ENCODE measurements around the gene HSPA12A. TPM values are rescaled to one million over a fixed set of nuclear protein-coding genes. Genes with fewer than 3 reads are reported as not detected.

The HSPA12A gene
- total RNA-seq, 1 donor from 2014 or later = 20.8 TPM

DNA sequence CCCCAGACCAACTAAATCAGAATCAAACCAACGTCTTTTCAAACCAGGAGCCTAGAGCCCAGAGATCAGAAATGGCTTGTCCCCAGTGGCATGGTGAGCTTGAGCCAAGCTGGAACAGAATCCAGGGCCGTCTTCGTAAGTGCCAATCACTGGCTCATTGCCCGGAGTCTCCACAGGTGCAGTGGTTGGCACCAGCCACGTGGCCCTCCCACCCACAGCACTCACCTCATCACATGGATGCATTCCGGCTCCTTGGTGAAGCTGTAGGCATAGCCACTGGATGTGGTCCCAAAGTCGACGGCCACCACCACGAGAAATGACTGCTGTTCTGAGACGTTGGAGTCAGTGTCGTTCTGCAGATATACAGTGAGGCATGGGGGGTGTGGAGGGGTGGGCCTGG is 37.4 kb downstream of the HSPA12A start:
- ATAC-seq = no peak
- DNase-seq (ENCODE audit: missing footprints) = no peak
- intact Hi-C loops (cut with DNase I) = no loop called here

DNA sequence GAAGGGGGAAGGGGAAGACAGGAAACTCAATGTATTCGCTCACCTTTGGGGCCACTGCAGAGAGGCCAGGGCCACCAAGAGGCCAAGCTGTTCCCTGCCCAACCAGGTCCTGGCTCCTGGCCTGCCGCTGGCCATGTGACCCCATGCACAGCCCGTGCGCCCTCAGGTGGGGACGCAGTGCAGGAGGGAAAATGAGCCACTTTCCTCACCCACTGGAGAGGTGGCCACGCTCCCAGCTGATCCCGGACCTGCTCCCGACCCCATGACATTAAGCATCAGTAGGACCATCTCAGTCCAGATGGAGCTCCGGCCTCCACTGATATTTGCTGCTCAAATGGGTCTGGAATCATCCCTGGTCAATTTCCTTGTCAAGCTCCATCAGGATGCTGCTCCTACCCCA is 40.2 kb downstream of the HSPA12A start:
- ATAC-seq (no peak), DNase-seq (ENCODE audit: missing footprints) (no peak)
- intact Hi-C loops (cut with DNase I) = no loop called here

DNA sequence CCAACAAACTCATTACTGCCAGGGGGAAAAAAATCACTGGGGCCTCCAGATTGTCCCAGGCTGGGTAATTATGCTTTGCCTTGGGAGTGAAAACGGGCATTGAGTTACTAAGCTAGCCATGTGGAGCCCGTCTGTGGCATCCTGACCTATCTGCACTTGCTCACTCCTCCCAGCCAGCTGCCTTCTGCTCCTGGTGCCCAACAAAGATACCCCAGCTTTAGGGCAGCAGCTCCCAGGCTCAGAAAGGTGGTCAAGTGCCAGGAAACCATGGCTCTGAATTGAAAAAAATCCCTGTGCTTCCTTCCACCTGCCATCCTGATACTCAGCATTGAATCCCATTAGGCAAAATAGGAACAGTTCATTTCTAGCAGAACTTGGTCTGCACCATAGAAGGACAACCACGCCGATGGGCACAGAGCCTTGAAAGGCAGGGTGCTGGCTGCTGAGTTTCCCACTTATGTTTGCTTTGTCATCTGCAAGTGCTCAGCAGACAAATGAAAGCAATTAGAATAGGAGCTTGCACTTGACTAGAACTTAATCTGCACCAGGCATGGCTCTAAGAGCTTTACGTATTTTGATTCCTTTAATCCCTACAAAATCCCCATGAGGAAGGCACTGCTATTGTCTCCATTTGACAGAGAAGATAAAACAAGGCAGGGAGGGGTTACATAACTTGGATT is 42.8 kb downstream of the HSPA12A start:
- ATAC-seq (no peak), DNase-seq (ENCODE audit: missing footprints) (no peak)
- intact Hi-C loops (cut with DNase I) = no loop called here

DNA sequence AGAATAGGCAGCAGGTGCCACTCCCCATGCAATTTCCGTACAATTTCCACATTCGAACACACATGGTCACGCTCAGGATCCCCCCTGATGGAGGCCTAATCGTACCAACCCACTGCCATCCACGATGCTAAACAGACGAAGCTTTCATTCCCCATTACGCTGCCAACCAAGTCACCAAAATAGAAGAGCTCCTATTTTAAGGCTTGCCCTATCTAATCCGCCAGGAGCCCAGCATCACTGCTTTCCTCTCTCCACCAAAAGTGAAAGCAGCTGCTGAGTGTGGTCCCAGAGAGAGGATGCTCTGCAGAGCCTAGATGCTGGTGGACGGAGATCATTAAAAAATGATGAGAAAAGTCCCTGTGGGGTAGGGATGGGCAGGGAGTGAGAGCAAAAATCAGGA is 43.3 kb downstream of the HSPA12A start:
- peak; percentile 55 for ATAC-seq
- intact Hi-C loops (cut with DNase I) = no loop called here
- no peak for DNase-seq (ENCODE audit: missing footprints)

DNA sequence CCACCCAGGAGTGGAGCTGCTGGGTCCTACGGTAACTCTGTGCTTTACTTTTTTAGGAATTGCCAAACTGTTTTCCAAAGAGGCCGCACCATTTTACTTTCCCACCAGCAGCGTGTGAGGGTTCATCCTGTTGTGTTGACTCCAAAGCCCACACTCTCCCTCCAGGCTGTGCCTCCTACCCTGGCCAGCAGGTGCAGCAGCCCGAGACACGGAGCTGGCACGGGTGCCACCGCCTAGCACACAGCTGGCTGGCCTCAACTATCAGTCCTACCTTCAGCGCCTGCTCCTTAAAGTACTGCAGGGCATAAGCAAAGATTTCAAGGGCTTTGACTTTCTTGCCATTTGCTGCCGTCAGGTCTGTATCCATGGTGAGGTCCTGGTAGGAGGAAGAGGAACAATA is 44.0 kb downstream of the HSPA12A start:
- ATAC-seq (no peak), DNase-seq (ENCODE audit: missing footprints) (no peak)
- intact Hi-C loops (cut with DNase I) = no loop called here

DNA sequence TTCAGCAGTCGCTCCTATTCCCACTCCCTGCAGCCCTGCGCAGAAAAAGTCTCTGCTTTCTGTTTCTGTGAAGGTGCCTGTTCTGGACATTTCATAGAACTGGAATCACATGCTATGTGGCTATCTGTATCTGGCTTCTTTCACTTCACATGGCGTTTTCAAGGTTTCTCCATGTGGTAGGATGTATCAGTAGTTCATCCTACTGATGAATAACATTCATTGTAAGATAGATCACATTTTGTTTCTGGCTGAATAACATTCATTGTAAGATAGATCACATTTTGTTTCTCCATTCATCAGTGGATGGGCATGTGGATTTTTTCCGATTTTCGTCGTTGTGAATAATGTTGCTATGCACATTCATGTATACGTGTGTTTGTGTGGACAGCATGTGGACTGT is 44.5 kb downstream of the HSPA12A start:
- intact Hi-C loops (cut with DNase I) = no loop called here
- no peak for DNase-seq (ENCODE audit: missing footprints)
- ATAC-seq = no peak

DNA sequence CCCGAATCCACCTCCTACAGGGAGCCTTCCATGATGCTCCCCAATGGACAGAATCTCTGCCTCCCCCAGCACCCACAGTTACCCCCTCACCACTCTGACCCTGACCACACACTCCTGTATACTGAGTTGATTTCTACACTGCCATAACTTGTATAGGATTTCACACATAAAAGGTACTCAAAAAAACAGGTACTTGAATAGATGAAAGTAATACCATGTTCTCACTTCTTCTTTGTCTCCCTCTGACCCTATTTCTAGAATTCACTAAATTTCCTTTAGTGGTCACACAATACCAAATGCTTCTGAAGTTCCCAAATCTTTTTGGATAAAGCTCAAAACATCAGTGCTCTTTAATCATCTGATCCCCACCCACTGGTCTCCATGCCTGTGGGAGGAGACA is 45.4 kb downstream of the HSPA12A start:
- intact Hi-C loops (cut with DNase I) = no loop called here

DNA sequence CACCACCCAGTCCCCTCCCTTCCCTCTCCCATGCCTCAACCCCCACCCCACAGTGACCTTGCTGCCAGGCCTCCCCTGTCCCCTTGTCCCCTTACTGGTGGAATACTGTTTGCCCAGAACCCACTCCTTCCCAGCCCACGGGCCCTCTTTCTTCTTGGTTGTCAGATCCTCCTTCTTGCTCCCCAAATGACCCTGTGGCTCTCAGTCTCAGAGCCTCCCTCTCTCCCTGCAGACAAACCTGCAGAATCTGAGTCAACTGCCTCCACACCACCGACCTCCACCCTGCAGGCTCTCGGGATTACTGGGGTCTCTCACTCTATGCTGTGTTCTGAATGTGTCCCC is 47.5 kb downstream of the HSPA12A start:
- intact Hi-C loops (cut with DNase I) = loop anchor here (5.0 kb wide), 2 partner anchors 42 to 77 kb away; no protein-coding TSS in a partner anchor
- DNase-seq (ENCODE audit: missing footprints) = no peak
- ATAC-seq = no peak

More for the DNA sequence above, 45.4 kb downstream of the HSPA12A start:
- ATAC-seq (no peak), DNase-seq (ENCODE audit: missing footprints) (no peak)

DNA sequence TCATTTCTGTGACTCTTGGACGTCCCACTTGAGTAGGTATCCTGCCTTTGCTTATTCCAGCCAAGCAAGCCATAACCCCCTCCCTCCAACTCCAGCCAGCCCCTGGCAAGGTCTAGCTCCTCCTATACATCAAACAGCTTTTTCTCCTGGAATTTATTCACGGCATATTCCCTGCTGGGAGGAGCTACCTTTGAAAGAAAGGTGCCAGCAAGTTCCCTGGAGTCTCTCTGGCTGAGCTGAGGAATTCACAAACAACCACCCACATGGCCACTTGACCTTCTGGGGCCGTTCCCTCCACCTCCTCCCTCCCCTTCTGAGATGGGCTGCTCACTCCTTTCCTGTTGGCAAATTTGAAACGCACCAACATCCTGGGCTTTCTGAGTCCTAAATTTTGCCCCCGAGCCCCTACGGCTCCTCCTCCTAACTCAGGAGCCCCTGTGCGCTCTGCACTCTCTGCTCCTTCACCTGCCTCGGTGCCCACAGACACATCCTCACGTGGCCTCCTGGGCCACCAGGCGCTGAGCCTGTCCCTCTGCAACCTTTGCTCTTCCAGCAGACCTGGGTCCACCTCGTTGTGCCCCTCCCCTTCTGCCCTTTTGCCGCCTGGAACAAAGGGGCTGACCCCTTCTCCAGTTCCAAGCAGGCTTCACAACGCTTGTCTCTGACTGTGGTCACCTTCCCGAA is 48.0 kb downstream of the HSPA12A start:
- DNase-seq (ENCODE audit: missing footprints) (peak; percentile 35), ATAC-seq (no peak)
- intact Hi-C loops (cut with DNase I) = loop anchor here (5.0 kb wide), 2 partner anchors 43 to 78 kb away; no protein-coding TSS in a partner anchor

DNA sequence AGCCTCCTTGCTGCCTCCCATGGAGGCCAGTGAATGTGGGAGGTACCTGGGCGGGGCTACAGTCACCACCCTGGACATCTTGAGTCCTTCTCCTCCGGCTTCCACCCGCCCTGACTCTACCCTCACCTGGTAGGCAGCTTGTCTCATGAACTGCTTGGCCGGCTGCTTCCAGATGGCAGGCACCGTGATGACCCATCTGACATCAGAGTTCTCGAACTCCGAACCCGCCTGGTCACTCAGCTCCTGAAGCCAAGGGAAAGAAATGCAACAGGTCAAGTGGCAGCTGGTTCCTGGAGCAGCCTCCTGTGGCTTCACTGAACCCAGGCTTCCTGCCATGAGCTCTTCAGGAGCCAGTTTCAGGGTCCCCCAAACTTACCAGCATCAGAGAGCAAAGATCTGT is 50.1 kb downstream of the HSPA12A start:
- DNase-seq (ENCODE audit: missing footprints) (peak; percentile 32), ATAC-seq (no peak)
- intact Hi-C loops (cut with DNase I) = loop anchor here (5.0 kb wide), 2 partner anchors 45 to 80 kb away; no protein-coding TSS in a partner anchor

DNA sequence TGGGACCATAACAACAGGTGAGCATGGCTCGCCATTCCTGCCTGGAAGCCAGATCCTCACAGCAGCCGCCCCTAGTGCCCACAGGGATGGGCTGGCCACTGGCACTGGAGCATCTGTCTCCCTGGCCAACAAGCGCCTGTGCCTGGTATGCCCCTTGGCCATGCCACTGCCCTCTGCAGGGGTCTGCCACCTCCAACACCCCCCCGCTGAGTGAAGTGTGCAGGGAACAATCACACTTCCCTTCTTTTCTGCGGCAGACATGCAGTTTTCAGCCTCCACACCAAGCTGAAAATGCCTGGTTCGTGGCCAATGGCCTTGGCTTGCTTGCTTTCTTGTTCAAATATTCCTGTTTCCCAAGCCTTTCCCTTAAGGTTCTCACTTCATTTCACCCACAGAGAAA is 50.7 kb downstream of the HSPA12A start:
- intact Hi-C loops (cut with DNase I) = loop anchor here (5.0 kb wide), 2 partner anchors 46 to 81 kb away; no protein-coding TSS in a partner anchor
- DNase-seq (ENCODE audit: missing footprints) = peak; percentile 66
- ATAC-seq = peak; percentile 27

DNA sequence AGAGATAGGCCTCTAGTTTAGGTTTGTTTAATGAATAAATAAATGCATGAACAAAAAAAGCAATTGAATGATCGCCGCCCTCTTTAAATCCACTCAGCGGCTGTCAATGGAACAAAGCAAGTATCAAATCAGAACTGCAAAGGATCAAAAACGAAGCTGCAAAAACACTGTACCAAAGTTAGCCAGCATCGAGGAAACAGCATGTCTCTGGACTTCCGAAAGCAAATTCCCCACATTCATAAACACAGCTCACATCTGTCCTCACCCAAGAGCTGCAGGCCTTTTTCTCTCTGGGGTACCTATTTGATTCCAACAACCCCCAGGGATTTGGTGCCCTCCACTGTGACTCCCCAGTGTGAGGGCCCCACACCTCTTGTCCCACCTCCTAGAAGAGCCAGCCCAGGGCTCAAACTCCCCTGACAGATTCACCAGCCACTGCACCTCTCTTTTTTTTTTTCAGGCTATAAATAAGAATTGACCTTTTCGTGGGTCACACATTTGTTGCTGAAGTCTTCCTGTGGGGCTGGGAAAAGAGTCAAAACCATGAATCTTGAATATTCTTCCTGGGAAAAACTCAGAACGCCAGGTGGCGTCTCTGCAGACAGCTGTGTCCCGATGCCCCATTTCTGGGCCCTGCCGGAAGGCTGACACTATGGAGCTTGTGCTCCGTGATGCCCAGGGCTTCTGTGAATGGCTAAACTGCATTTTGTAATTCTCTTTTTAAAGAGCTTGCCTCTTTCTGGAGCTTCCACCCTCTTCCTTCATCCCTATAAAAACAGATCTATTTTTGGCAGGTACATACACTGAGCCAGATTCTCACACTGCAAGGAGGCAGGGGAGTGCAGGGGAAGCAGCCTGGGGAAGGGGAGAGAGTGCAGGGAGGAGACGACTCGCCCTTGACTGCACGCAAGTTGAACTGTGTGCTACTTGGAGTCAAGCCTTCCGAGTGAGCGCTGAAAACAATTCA is 51.7 kb downstream of the HSPA12A start:
- peak; percentile 60 for ATAC-seq
- intact Hi-C loops (cut with DNase I) = loop anchor here (5.0 kb wide), 2 partner anchors 47 to 82 kb away; no protein-coding TSS in a partner anchor

DNA sequence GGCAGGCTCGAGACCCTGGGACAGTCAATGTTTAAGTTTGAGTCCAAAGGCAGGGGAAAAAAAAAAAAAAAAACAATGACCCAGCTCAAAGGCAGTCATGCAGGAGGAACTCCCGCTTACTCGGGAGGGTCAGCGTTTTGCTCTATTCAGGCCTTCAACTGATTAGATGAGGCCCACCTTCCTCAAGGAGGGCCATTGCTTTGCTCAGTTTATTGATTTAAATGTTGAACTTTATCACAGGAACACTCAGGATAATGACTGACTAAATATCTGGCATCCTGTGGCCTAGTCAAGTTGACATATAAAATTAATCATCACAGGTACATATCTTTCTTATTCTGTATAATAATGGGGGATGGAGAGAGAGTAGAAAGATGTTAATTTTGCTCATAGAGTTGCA is 52.6 kb downstream of the HSPA12A start:
- intact Hi-C loops (cut with DNase I) = loop anchor here (5.0 kb wide), 2 partner anchors 48 to 83 kb away; no protein-coding TSS in a partner anchor
- no peak for DNase-seq (ENCODE audit: missing footprints)
- ATAC-seq = no peak

More for the DNA sequence above, 51.7 kb downstream of the HSPA12A start:
- DNase-seq (ENCODE audit: missing footprints) = peak; percentile 74

DNA sequence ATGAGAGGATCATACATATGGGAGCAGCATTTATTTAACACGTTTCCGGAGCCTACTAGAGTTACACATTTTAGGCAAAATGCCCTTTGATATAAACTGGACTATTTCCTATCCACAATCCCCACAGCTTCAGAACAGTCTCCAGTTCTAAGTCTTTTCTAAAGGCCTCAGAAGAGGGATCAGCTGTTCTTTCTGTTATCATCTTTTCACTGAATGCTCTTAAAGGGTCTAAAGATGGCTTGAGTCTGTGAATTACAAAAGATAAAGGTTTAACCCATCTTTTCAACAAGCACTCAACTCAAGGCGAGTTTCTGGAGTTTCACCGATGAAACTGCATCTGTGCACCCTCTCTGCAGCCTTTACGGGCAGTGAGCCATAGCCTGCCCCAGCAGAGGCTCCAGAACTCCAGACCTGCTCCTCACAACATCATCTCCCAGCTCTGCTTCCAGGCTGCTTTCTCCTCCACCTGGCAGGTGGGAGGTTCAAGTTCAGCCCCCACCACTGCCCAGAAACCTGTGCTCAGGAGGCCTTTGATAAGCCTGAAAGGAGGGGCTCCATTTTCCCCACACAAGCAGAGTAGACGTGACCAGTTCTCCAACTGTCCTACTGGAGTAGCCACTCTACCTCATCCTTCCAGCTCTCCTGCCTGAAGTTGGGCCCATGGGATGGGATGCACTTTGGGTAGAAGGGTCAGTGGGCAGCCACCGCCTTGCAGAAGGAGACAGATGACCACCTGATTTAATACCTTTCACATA is 53.4 kb downstream of the HSPA12A start:
- no peak for ATAC-seq
- intact Hi-C loops (cut with DNase I) = no loop called here
- peak; percentile 27 for DNase-seq (ENCODE audit: missing footprints)

DNA sequence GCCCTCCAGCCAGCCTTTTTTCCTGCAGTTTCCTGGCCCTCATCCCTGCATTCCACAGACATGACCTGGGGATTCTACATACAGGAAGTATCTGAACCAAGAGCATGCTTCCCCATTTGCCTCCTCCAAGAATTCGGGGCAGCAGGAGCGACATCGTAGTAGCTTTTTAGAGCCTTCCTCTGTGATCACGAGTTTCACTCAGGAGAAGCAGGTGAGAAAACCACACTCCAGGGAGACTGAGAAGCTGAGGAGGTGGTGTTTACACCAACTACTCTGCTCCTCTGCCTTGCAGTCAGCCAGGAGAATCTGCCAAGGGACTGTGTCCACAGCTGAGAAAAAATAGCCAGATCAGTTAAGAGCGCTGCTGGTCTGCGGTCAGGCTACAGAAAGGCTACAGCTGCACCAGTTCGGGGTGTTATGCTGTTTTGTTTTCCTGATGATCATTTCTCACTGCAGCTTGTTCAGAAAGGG is 54.1 kb downstream of the HSPA12A start:
- intact Hi-C loops (cut with DNase I) = no loop called here
- DNase-seq (ENCODE audit: missing footprints) = peak; percentile 42
- peak; percentile 75 for ATAC-seq

DNA sequence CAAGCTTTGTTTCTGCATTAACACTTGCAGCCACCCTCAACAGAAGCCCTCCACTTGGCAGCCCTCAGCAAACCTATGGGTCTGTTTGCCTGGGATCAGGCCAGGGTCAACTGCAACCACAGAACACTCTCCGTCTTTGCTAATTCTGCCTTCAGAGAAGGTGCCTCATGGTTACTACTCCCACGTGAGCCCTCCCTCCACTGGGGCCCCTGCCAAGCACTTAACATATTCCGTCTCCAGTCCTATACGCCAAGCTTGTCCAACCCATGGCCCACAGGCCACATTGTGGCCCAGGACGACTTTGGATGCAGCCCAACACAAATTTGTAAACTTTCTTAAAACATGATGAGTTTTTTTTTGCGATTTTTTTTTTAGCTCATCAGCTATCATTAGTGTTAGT is 54.7 kb downstream of the HSPA12A start:
- intact Hi-C loops (cut with DNase I) = no loop called here
- DNase-seq (ENCODE audit: missing footprints) (peak; percentile 66), ATAC-seq (no peak)

DNA sequence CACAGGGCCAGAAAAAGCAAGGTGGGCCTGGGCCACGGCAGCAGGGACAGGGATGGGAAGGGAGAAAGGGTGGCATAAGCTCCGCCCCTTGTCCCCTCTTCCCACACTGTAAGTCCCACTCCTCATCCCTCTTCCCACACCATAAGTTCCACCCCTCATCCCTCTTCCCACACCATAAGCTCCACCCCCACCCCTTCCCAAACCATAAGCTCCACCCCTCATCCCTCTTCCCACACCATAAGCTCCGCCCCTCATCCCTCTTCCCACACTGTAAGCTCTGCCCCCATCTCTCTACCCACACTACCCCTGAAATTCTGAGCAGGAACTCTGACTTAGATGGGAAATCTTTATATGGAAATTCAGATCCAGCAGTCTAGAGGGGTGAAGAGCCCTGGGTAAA is 55.7 kb downstream of the HSPA12A start:
- DNase-seq (ENCODE audit: missing footprints) (no peak), ATAC-seq (no peak)
- intact Hi-C loops (cut with DNase I) = no loop called here

DNA sequence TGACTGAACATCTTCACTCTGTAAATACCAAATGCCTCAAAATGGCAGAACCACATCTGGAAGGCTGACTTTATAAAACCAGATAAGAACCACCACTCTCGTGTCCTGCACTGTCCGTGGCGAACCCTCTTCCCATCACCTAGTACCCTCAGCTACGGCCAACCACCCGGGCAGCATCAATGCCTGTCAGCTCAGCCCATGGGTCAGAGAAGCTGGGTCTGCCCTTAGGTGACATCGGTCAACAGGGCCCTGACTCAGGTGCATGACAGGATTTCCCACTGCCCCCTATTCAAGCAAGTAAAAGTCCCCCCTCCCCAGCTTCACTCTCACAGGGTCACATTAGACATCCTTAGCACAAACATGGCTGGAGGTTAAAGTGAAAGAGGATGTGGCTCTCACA is 56.6 kb downstream of the HSPA12A start:
- ATAC-seq = no peak
- intact Hi-C loops (cut with DNase I) = no loop called here
- DNase-seq (ENCODE audit: missing footprints) = peak; percentile 53

All from Right ventricle myocardium inferior (tissue), 1 donor.